ENCODE results near the gene PCDH12.

DNA sequence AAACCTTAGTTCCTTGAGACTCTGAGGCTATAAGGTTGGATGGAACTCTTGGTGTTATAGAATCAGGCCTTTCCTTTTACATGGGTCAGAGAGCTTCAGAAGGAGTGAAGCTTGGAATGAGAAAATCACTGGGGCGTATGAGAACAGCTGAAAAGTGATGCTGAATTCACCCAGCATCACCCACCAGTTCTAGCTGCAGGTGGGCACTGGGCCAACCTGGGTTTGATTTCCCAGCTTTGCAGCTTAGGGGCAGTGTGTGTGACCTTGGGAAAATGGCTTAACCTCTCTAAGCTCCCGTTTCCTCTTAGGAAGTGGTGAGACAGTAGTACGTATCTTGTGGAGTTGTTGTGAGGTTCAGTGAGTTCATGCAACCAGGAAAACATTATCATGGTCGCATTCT is 10.7 kb downstream of the PCDH12 start:
- no peak for TF ChIP-seq TEAD4 (IDR thresholded peaks at IDR 0.05; ENCODE audit: low read depth, low read length)
- no peak for TF ChIP-seq SP1 (IDR thresholded peaks at IDR 0.05; ENCODE audit: low read depth, low read length)
- TF ChIP-seq, protein P1, sequence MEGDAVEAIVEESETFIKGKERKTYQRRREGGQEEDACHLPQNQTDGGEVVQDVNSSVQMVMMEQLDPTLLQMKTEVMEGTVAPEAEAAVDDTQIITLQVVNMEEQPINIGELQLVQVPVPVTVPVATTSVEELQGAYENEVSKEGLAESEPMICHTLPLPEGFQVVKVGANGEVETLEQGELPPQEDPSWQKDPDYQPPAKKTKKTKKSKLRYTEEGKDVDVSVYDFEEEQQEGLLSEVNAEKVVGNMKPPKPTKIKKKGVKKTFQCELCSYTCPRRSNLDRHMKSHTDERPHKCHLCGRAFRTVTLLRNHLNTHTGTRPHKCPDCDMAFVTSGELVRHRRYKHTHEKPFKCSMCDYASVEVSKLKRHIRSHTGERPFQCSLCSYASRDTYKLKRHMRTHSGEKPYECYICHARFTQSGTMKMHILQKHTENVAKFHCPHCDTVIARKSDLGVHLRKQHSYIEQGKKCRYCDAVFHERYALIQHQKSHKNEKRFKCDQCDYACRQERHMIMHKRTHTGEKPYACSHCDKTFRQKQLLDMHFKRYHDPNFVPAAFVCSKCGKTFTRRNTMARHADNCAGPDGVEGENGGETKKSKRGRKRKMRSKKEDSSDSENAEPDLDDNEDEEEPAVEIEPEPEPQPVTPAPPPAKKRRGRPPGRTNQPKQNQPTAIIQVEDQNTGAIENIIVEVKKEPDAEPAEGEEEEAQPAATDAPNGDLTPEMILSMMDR (IDR thresholded peaks at IDR 0.05; ENCODE audit: control extremely low read depth in 1 of 3, insufficient read depth in 1 of 3, low read depth in 1 of 3, low read length in 3 of 3), result no peak
- no peak for TF ChIP-seq MAFK (IDR thresholded peaks at IDR 0.05; ENCODE audit: low read depth, low read length)
- TF ChIP-seq NRF1 (IDR thresholded peaks at IDR 0.05; ENCODE audit: low read depth, low read length), result no peak
- TF ChIP-seq POLR2AphosphoS5 (IDR thresholded peaks at IDR 0.05; ENCODE audit: low read depth, low read length), result no peak
- no peak for TF ChIP-seq KDM1A (IDR thresholded peaks at IDR 0.05; ENCODE audit: borderline replicate concordance, low read length)
- TF ChIP-seq, protein P2, sequence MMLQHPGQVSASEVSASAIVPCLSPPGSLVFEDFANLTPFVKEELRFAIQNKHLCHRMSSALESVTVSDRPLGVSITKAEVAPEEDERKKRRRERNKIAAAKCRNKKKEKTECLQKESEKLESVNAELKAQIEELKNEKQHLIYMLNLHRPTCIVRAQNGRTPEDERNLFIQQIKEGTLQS (IDR thresholded peaks at IDR 0.05; ENCODE audit: insufficient read depth, low read depth, low read length), result no peak
- no peak for TF ChIP-seq POLR2A (IDR thresholded peaks at IDR 0.05; ENCODE audit: control extremely low read depth in 1 of 2, low read depth in 2 of 2, low read length in 2 of 2)
- no peak for TF ChIP-seq EZH2 (IDR thresholded peaks at IDR 0.05; ENCODE audit: low read depth, low read length, severe bottlenecking)
- TF ChIP-seq JUN (IDR thresholded peaks at IDR 0.05; ENCODE audit: low read depth, low read length), result no peak
- no peak for TF ChIP-seq EP300 (IDR thresholded peaks at IDR 0.05; ENCODE audit: borderline replicate concordance in 1 of 2, low read depth in 2 of 2, low read length in 2 of 2)
